ENCODE measurements around the gene SNX25. TPM values are rescaled to one million over a fixed set of nuclear protein-coding genes. Genes with fewer than 3 reads are reported as not detected.

The SNX25 gene
- total RNA-seq, 4 donors from 2014 or later, result 13.3 to 39.3 (median 15.3) TPM

- TF ChIP-seq POLR2A (IDR thresholded peaks at IDR 0.05) (no peak), POLR2AphosphoS5 (IDR thresholded peaks at IDR 0.05) (no peak), CTCF (IDR thresholded peaks at IDR 0.05) (no peak), EP300 (IDR thresholded peaks at IDR 0.05) (no peak)
- no peaks in the 10 kb centered on the region for H3K27me3 ChIP-seq
- H3K27ac ChIP-seq, result no peak overlapping the region
- H3K36me3 ChIP-seq, result no peaks in the 10 kb centered on the region
- H3K4me3 ChIP-seq, result no peak overlapping the region
- H3K4me1 ChIP-seq, result no peaks in the 10 kb centered on the region
- H3K9me3 ChIP-seq, result no peaks in the 10 kb centered on the region
- no peak for DNase-seq (ENCODE audit: low spot score in 2 of 2)
- WGBS, result 80% methylated on average over 2 of the region's 2 CpGs
Observed at GRCh38 chr4:185221491-185221890, 12.1 kb downstream of the SNX25 start.

GRCh38 chr4:185221912-185222311 is 12.5 kb downstream of the SNX25 start:
- Histone ChIP-seq H3K4me1 (no peaks in the 10 kb centered on the region), H3K27me3 (no peaks in the 10 kb centered on the region), H3K4me3 (no peak overlapping the region), H3K36me3 (no peaks in the 10 kb centered on the region), H3K27ac (no peak overlapping the region), H3K9me3 (no peaks in the 10 kb centered on the region)
- 83% methylated on average over 10 of the region's 10 CpGs for WGBS
- DNase-seq (ENCODE audit: low spot score in 2 of 2), result no peak
- TF ChIP-seq POLR2A (IDR thresholded peaks at IDR 0.05), result no peak
- no peak for TF ChIP-seq EP300 (IDR thresholded peaks at IDR 0.05)
- no peak for TF ChIP-seq POLR2AphosphoS5 (IDR thresholded peaks at IDR 0.05)
- no peak for TF ChIP-seq CTCF (IDR thresholded peaks at IDR 0.05)

- Histone ChIP-seq H3K4me3 (no peak overlapping the region), H3K36me3 (no peaks in the 10 kb centered on the region), H3K9me3 (no peaks in the 10 kb centered on the region), H3K27me3 (no peaks in the 10 kb centered on the region), H3K27ac (no peak overlapping the region), H3K4me1 (no peaks in the 10 kb centered on the region)
- DNase-seq (ENCODE audit: low spot score in 2 of 2), result no peak
- TF ChIP-seq POLR2AphosphoS5 (IDR thresholded peaks at IDR 0.05) (no peak), POLR2A (IDR thresholded peaks at IDR 0.05) (no peak)
Observed at GRCh38 chr4:185222598-185222997, 13.2 kb downstream of the SNX25 start.

GRCh38 chr4:185224597-185224996 is 15.2 kb downstream of the SNX25 start:
- no peak for DNase-seq (ENCODE audit: low spot score in 2 of 2)
- H3K4me1 ChIP-seq, result no peaks in the 10 kb centered on the region
- H3K9me3 ChIP-seq, result no peaks in the 10 kb centered on the region
- H3K27me3 ChIP-seq, result no peaks in the 10 kb centered on the region
- no peak for TF ChIP-seq POLR2A (IDR thresholded peaks at IDR 0.05)
- no peak for TF ChIP-seq EP300 (IDR thresholded peaks at IDR 0.05)
- no peak for TF ChIP-seq CTCF (IDR thresholded peaks at IDR 0.05)
- no peak for TF ChIP-seq POLR2AphosphoS5 (IDR thresholded peaks at IDR 0.05)
- H3K36me3 ChIP-seq, result no peaks in the 10 kb centered on the region
- H3K27ac ChIP-seq, result no peak overlapping the region
- no peak overlapping the region for H3K4me3 ChIP-seq

GRCh38 chr4:185225940-185226339 is 16.5 kb downstream of the SNX25 start:
- H3K27me3 ChIP-seq, result no peaks in the 10 kb centered on the region
- H3K4me1 ChIP-seq, result no peaks in the 10 kb centered on the region
- TF ChIP-seq POLR2A (IDR thresholded peaks at IDR 0.05), result no peak
- TF ChIP-seq CTCF (IDR thresholded peaks at IDR 0.05), result no peak
- TF ChIP-seq POLR2AphosphoS5 (IDR thresholded peaks at IDR 0.05), result no peak
- TF ChIP-seq EP300 (IDR thresholded peaks at IDR 0.05), result no peak
- no peak overlapping the region for H3K27ac ChIP-seq
- H3K36me3 ChIP-seq, result no peaks in the 10 kb centered on the region
- WGBS, result 98% methylated on average over 6 of the region's 6 CpGs
- H3K4me3 ChIP-seq, result no peak overlapping the region
- DNase-seq (ENCODE audit: low spot score in 2 of 2), result no peak
- no peaks in the 10 kb centered on the region for H3K9me3 ChIP-seq

GRCh38 chr4:185227131-185227551 is 17.7 kb downstream of the SNX25 start:
- Histone ChIP-seq H3K4me3 (no peak overlapping the region), H3K36me3 (no peaks in the 10 kb centered on the region), H3K4me1 (no peaks in the 10 kb centered on the region), H3K27ac (no peak overlapping the region), H3K27me3 (no peaks in the 10 kb centered on the region), H3K9me3 (no peaks in the 10 kb centered on the region)
- TF ChIP-seq CTCF (IDR thresholded peaks at IDR 0.05), result no peak
- no peak for TF ChIP-seq POLR2AphosphoS5 (IDR thresholded peaks at IDR 0.05)
- no peak for TF ChIP-seq POLR2A (IDR thresholded peaks at IDR 0.05)
- no peak for TF ChIP-seq EP300 (IDR thresholded peaks at IDR 0.05)
- WGBS, result 48% methylated on average over 4 of the region's 4 CpGs
- DNase-seq (ENCODE audit: low spot score in 2 of 2), result no peak
